ENCODE data around the gene FBXO30.

DNA sequence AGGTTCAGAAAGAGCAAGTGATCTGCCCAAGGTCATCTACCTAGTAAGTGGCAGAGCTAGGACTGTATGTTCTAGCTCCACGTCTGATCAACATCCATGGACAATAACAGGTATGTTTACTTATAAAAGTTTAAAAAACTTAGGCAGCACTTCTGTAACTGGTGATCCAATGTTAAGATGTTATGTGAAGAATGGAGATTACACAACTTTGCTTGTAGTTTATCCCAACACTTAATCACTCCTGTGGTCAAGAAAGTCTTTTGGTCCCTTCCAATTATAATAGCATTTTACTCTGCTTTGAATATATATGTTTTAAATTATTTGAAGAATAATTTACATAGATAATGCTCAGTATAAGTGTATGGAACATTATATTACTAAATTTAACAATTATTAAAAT lies 4.8 kb downstream of the FBXO30 start:
- TF ChIP-seq CTCF (IDR thresholded peaks at IDR 0.05; ENCODE audit: insufficient read depth, low read length, poor library complexity, severe bottlenecking) (no peak), EZH2phosphoT487 (conservative IDR thresholded peaks at IDR 0.05; ENCODE audit: low read length) (no peak)
